Cardiac septum (tissue), 1 donor: ENCODE data around the gene TEX50. TPM values are rescaled to one million over a fixed set of nuclear protein-coding genes. Genes with fewer than 3 reads are reported as not detected.
"Not testable (repeated sequence)": the region's sequence is repeated elsewhere in the genome, so short reads cannot be mapped to it uniquely, and the experiment has no call there.

Source experiments
- DNase-seq: peaks from one replicate; pipeline ENCODE4 v3.0.0-alpha.2; 2020; ENCODE audit warnings: low spot score
- intact Hi-C: fragments of 100-400 bp; cut with DNase I; formaldehyde crosslinking; loops from one replicate; pipeline ENCODE4 v1.14.0; 2022
- total RNA-seq: library from RNA; stranded (reverse); fragmentation: NEBNext Ultra II Directional; extraction: Animal tissue kit (Norgen Biotek cat#: 25700); gene quantifications from one replicate; pipeline ENCODE4 v1.2.1, GENCODE V29; 2021
- donor health status: DM: no; HTN: no; CAD: no.

Gene TEX50
- total RNA-seq, 1 donor from 2014 or later = not detected

GRCh38 chr1:173660306-173660705 is 25.2 kb downstream of the TEX50 start:
- DNase-seq = no peak
- intact Hi-C loops = no loop called here

- no peak for DNase-seq
- intact Hi-C loops = no loop called here
Observed at GRCh38 chr1:173661271-173661670, 26.1 kb downstream of the TEX50 start.

- no peak for DNase-seq
- intact Hi-C loops = no loop called here
Observed at GRCh38 chr1:173661763-173662162, 26.6 kb downstream of the TEX50 start.

GRCh38 chr1:173663159-173663558 is 28.0 kb downstream of the TEX50 start:
- no peak for DNase-seq
- intact Hi-C loops = no loop called here

- intact Hi-C loops = no loop called here
- no peak for DNase-seq
Observed at GRCh38 chr1:173666646-173667045, 31.5 kb downstream of the TEX50 start.

GRCh38 chr1:173669491-173669941 is 34.4 kb downstream of the TEX50 start, which contains the start of gene ANKRD45:
TSS of gene ANKRD45 (minus strand) at chr1:173669851. CDS start at chr1:173659418, 10,433 bp downstream.
- intact Hi-C loops = no loop called here

GRCh38 chr1:173674496-173674895 is 39.4 kb downstream of the TEX50 start:
- DNase-seq, intact Hi-C loops: not testable (repeated sequence)

More at GRCh38 chr1:173669491-173669941, 34.4 kb downstream of the TEX50 start, which contains the start of gene ANKRD45:
- DNase-seq = no peak

GRCh38 chr1:173680152-173680551 is 45.0 kb downstream of the TEX50 start:
- DNase-seq, intact Hi-C loops: not testable (repeated sequence)

- intact Hi-C loops = no loop called here
- no peak for DNase-seq
Observed at GRCh38 chr1:173682184-173682583, 47.0 kb downstream of the TEX50 start.

- DNase-seq = not testable (repeated sequence)
Observed at GRCh38 chr1:173683838-173684237, 48.7 kb downstream of the TEX50 start.

GRCh38 chr1:173685121-173685520 is 50.0 kb downstream of the TEX50 start:
- intact Hi-C loops, DNase-seq: not testable (repeated sequence)

More at GRCh38 chr1:173683838-173684237, 48.7 kb downstream of the TEX50 start:
- intact Hi-C loops = not testable (repeated sequence)

Other genes with a start within 250 kb of the TEX50 start
- gene PRDX6, start 158.0 kb upstream of the TEX50 start, total RNA-seq = 254 TPM
- gene SLC9C2, start 32.3 kb upstream of the TEX50 start, total RNA-seq = 0.13 TPM
- gene ANKRD45, start 34.5 kb downstream of the TEX50 start, total RNA-seq = 0.32 TPM
- 17.1 TPM for gene KLHL20, start 79.6 kb downstream of the TEX50 start, total RNA-seq
- gene DARS2, start 189.3 kb downstream of the TEX50 start, total RNA-seq = 12.5 TPM
- gene CENPL, start 189.5 kb downstream of the TEX50 start, total RNA-seq = 3.9 TPM
- 58.0 TPM for gene GAS5, start 232.7 kb downstream of the TEX50 start, total RNA-seq
- gene ZBTB37, start 233.0 kb downstream of the TEX50 start, total RNA-seq = 14.3 TPM